ENCODE results near the gene C11orf52.
"Not testable (repeated sequence)": the region's sequence is repeated elsewhere in the genome, so short reads cannot be mapped to it uniquely, and the experiment has no call there.

The C11orf52 gene

DNA sequence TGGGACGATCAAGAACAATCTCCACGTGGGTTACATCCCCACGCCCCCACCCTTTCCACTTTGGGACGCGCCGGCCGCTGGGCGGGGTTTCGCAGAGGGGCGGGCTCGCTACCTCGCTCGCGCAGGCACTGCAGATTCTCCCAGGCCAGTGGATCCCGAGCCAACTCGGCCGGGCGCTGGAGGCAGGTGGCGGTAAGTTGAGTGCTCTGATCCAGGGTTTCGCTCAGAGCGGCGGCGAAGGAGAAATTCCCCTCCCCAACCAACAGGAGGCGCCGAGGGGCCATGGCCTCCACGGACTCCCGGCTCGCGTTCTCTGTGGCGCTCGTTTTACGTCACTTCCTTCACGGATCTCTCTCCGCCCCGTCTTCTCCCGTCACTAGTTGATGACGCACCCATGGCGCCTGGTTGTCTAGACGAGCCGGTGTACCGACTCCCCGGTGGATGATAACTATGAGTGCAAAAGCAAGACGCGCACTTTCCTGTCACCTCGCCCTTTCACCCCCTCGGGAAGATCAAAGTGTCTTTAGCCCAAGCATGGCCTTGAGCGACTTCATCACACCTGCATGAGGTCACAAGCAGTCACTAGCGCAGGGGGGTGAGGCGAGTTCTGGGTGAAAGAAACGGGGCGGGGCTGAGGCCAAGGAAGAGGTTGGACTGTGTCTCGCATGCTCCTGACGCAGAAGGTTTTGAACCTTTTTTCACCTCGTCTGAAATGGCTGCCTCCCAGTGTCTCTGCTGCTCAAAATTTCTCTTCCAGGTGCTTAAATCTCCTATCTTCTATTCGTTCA is 39.7 kb upstream of the C11orf52 start, which contains the start of the genes CFAP68 and FDXACB1:
TSS of gene CFAP68 (plus strand) at position 693 of the 788 bp plus-strand sequence. CDS start at position 713, 20 bp downstream.
TSS of gene FDXACB1 (minus strand) at position 317 of the 788 bp plus-strand sequence. CDS start at position 284, 33 bp downstream.
- TF ChIP-seq, protein P1, sequence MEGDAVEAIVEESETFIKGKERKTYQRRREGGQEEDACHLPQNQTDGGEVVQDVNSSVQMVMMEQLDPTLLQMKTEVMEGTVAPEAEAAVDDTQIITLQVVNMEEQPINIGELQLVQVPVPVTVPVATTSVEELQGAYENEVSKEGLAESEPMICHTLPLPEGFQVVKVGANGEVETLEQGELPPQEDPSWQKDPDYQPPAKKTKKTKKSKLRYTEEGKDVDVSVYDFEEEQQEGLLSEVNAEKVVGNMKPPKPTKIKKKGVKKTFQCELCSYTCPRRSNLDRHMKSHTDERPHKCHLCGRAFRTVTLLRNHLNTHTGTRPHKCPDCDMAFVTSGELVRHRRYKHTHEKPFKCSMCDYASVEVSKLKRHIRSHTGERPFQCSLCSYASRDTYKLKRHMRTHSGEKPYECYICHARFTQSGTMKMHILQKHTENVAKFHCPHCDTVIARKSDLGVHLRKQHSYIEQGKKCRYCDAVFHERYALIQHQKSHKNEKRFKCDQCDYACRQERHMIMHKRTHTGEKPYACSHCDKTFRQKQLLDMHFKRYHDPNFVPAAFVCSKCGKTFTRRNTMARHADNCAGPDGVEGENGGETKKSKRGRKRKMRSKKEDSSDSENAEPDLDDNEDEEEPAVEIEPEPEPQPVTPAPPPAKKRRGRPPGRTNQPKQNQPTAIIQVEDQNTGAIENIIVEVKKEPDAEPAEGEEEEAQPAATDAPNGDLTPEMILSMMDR (conservative IDR thresholded peaks at IDR 0.05), result peak; percentile 99
- peak; percentile 24; the same call in 1 of the 2 replicates for TF ChIP-seq ZFX (IDR thresholded peaks at IDR 0.05)
- peak within 1 kb of the TSS; percentile 86 for H3K27ac ChIP-seq

DNA sequence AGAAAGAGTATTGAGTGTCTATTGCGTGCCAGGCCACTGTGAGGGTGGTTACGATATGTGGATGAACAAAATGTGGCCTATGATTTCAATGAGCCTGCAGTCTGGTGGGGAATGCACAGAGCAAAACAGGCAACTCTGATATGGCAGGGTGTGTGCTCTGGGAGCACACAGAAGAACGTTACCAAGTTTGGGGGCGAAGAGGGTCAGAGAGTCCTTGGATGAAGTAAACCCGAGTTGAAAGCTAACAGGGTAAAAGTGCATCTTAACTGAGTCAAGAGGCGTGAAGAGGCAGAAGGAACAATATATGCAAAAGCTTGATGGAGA is 39.1 kb upstream of the C11orf52 start:
- H3K27ac ChIP-seq, result peak overlapping the region; percentile 86
- TF ChIP-seq, protein P1 (conservative IDR thresholded peaks at IDR 0.05), result no peak
- TF ChIP-seq ZFX (IDR thresholded peaks at IDR 0.05), result no peak

- TF ChIP-seq, protein P1 (conservative IDR thresholded peaks at IDR 0.05), result no peak
- no peak overlapping the region for H3K27ac ChIP-seq
Measured at GRCh38 chr11:111882202-111882601, 36.5 kb upstream of the C11orf52 start.

- H3K27ac ChIP-seq, result not testable (repeated sequence)
Measured at GRCh38 chr11:111885053-111885452, 33.7 kb upstream of the C11orf52 start.

GRCh38 chr11:111886032-111886431 is 32.7 kb upstream of the C11orf52 start:
- no peak overlapping the region for H3K27ac ChIP-seq
- no peak for TF ChIP-seq ZFX (IDR thresholded peaks at IDR 0.05)
- TF ChIP-seq, protein P1 (conservative IDR thresholded peaks at IDR 0.05), result no peak

- no peak overlapping the region for H3K27ac ChIP-seq
- no peak for TF ChIP-seq ZFX (IDR thresholded peaks at IDR 0.05)
- TF ChIP-seq, protein P1 (conservative IDR thresholded peaks at IDR 0.05), result no peak
Measured at GRCh38 chr11:111886844-111887243, 31.9 kb upstream of the C11orf52 start.

- TF ChIP-seq, protein P1 (conservative IDR thresholded peaks at IDR 0.05), result no peak
- H3K27ac ChIP-seq, result no peak overlapping the region
Measured at GRCh38 chr11:111905411-111905810, 13.3 kb upstream of the C11orf52 start.

- no peak overlapping the region for H3K27ac ChIP-seq
- TF ChIP-seq, protein P1 (conservative IDR thresholded peaks at IDR 0.05), result no peak
- TF ChIP-seq ZFX (IDR thresholded peaks at IDR 0.05), result no peak
Measured at GRCh38 chr11:111906680-111907079, 12.0 kb upstream of the C11orf52 start.
